Esophagus (tissue), 2 donors: ENCODE results near the gene MRPL55. TPM values are rescaled to one million over a fixed set of nuclear protein-coding genes. Genes with fewer than 3 reads are reported as not detected.

Experiments used
- H3K27ac ChIP-seq, 2 donors: one replicate each; pipeline ENCODE4 v1.5.1; 2013; ENCODE audit warnings: low read depth in 2 of 2, mild to moderate bottlenecking in 2 of 2, inconsistent platforms in 1 of 2, low read length in 1 of 2, moderate library complexity in 1 of 2
- H3K27me3 ChIP-seq, 2 donors: one replicate each; pipeline ENCODE4 v1.6.1; 2013; ENCODE audit warnings: low read length in 2 of 2, control low read depth in 1 of 2, mild to moderate bottlenecking in 1 of 2; ENCODE audit not compliant: insufficient read depth in 2 of 2, control insufficient read depth in 1 of 2
- H3K36me3 ChIP-seq, 2 donors: one replicate each; pipeline ENCODE4 v1.6.1; 2013; ENCODE audit warnings: low read length in 1 of 2; ENCODE audit not compliant: control insufficient read depth in 2 of 2, insufficient read depth in 2 of 2
- H3K4me1 ChIP-seq, 2 donors: one replicate each; pipeline ENCODE4 v1.6.1; 2013; ENCODE audit warnings: low read length in 1 of 2; ENCODE audit not compliant: control insufficient read depth in 2 of 2, insufficient read depth in 2 of 2
- H3K4me3 ChIP-seq, 2 donors: one replicate each; pipeline ENCODE4 v1.5.1; 2013; ENCODE audit warnings: low read length in 2 of 2, mild to moderate bottlenecking in 2 of 2, low read depth in 1 of 2, moderate library complexity in 1 of 2
- H3K9me3 ChIP-seq, 2 donors: one replicate each; pipeline ENCODE4 v1.6.1; 2013; ENCODE audit warnings: mild to moderate bottlenecking in 2 of 2, low read depth in 1 of 2, low read length in 1 of 2, moderate library complexity in 1 of 2; ENCODE audit not compliant: control insufficient read depth in 2 of 2, insufficient read depth in 1 of 2
- WGBS, 2 donors: extraction: QIAGEN DNeasy Blood & Tissue Kit; methylation state at CpG; one replicate each; pipeline ENCODE4 v1.1.7; 2013; 5-methylcytosine and 5-hydroxymethylcytosine counted together
- polyA plus RNA-seq, 2 donors: library from polyadenylated mRNA; stranded (reverse); fragments of 200-250 nt; gene quantifications; one replicate each; pipeline ENCODE4 v1.2.3, GENCODE V29; 2013
- donor health status: healthy with polysubstance abuse.
- donor health status: Bipolar disorder and iron deficiency.

Gene MRPL55
- polyA plus RNA-seq, 2 donors = 87.0 to 94.9 TPM

- WGBS, 2 donors = 63 to 67% methylated on average over 7 of the region's 7 CpGs
- Histone ChIP-seq H3K9me3 (no peaks in the 10 kb centered on the region), H3K27ac (no peak overlapping the region), H3K27me3 (no peaks in the 10 kb centered on the region), H3K4me1 (peaks cover 8% of the 10 kb centered on the region in 2 donors), H3K36me3 (peaks cover 7 to 23% of the 10 kb centered on the region in 2 donors), H3K4me3 (no peak overlapping the region)
These were observed 4.4 kb downstream of the MRPL55 start for GRCh38 chr1:228104526-228105269.

- H3K27ac ChIP-seq = peak within 1 kb of the TSS; percentile 92 to 99
- peak within 1 kb of the TSS; percentile 71 to 87 for H3K4me3 ChIP-seq
- 0% methylated on average over 77 to 104 of the region's 104 CpGs for WGBS, 2 donors
- H3K4me1 ChIP-seq = peaks cover 5 to 8% of the 10 kb centered on the region in 2 donors
- no peaks in the 10 kb centered on the region for H3K9me3 ChIP-seq
- H3K36me3 ChIP-seq = peaks cover 7 to 37% of the 10 kb centered on the region in 2 donors
- no peaks in the 10 kb centered on the region for H3K27me3 ChIP-seq
These were observed 6.1 kb downstream of the MRPL55 start, which contains the start of gene C1orf35 for GRCh38 chr1:228102791-228103620. Gene C1orf35, minus strand, starts transcription at chr1:228103325. Its CDS starts 98 bp downstream, at chr1:228103227.

GRCh38 chr1:228101994-228102790 lies 6.9 kb downstream of the MRPL55 start:
- peaks cover 7 to 40% of the 10 kb centered on the region in 2 donors for H3K36me3 ChIP-seq
- no peaks in the 10 kb centered on the region for H3K9me3 ChIP-seq
- H3K4me1 ChIP-seq = peaks cover 7 to 8% of the 10 kb centered on the region in 2 donors
- H3K27ac ChIP-seq = peak overlapping the region; percentile 92 to 99
- H3K4me3 ChIP-seq = peak overlapping the region; percentile 71 to 87
- WGBS, 2 donors = 3 to 4% methylated on average over 54 to 73 of the region's 73 CpGs
- no peaks in the 10 kb centered on the region for H3K27me3 ChIP-seq

- Histone ChIP-seq H3K4me1 (peaks cover 8 to 10% of the 10 kb centered on the region in 2 donors), H3K36me3 (peaks cover 7 to 44% of the 10 kb centered on the region in 2 donors), H3K9me3 (no peaks in the 10 kb centered on the region), H3K27me3 (no peaks in the 10 kb centered on the region), H3K27ac (peak overlapping the region in 1 of 2 donors; percentile 73), H3K4me3 (peak overlapping the region; percentile 71 to 87)
- 29 to 34% methylated on average over 15 of the region's 15 CpGs for WGBS, 2 donors
These were observed 7.5 kb downstream of the MRPL55 start for GRCh38 chr1:228101614-228101993.

DNA sequence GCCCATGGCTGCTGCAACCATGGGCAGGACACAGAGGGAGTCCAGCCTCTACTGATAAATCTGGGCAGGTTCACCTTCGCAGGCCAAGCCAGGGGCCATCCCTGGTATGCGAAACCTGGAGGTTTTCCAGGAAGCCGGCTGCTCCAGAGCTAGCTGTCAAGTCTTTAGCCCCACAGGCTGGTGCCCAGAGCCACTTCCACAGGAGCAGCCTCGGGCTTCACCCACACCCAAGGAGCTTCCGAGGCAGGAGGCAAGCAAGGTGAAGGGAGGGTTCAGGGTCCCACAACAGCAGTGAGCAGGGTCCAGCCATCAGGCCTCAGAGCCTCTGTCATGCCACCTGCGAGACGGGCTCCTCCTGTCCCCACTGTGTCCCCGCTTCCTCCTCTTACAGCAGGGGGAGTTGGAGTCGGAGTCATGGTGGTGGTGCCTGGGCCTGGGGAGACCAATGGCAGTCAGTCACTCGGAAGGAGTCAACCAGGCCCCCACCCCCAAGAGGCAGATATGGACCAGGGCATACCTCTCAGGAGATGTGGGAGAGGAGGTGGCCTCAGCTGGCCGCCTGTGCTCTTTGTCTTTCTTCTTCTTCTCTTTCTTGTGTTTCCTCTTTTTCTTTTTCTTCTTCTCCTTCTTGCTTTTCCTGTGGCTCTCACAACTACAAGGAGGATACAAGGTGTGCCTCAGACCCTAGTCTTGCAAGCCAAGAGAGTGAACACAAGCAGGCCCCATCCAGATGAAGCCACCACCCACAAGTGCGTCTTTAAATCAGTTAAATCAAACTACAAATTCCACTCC lies 8.1 kb downstream of the MRPL55 start:
- Histone ChIP-seq H3K4me1 (peaks cover 9 to 10% of the 10 kb centered on the region in 2 donors), H3K4me3 (no peak overlapping the region), H3K9me3 (no peaks in the 10 kb centered on the region), H3K27me3 (no peaks in the 10 kb centered on the region), H3K36me3 (peaks cover 5 to 42% of the 10 kb centered on the region in 2 donors), H3K27ac (peak overlapping the region in 1 of 2 donors; percentile 73)
- WGBS, 2 donors = 72 to 74% methylated on average over 12 of the region's 12 CpGs

DNA sequence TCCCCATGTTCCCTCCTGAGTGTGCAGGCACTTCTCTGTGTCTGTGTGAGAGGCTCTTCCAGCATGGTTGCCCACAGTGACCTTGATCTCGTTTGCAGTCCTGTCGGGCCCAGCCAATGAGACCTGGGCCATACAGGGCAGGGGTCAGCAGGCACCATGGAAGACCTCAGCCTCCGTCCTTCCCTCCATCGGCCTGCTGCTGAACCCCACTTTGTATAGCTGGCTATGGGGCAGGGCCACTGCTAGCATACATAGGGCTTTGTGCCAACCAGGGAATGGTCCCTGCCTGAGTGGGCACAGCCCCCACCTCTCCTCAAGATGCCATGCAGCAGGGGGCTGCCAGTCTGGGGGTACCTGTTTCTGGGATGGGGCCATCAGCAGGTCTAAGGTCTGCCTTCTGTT lies 9.8 kb downstream of the MRPL55 start:
- H3K36me3 ChIP-seq = peaks cover 4 to 40% of the 10 kb centered on the region in 2 donors
- no peaks in the 10 kb centered on the region for H3K27me3 ChIP-seq
- peaks cover 11 to 12% of the 10 kb centered on the region in 2 donors for H3K4me1 ChIP-seq
- no peak overlapping the region for H3K27ac ChIP-seq
- 67 to 70% methylated on average over 4 of the region's 4 CpGs for WGBS, 2 donors
- peaks cover 3 to 4% of the 10 kb centered on the region in 2 donors for H3K9me3 ChIP-seq
- H3K4me3 ChIP-seq = no peak overlapping the region

DNA sequence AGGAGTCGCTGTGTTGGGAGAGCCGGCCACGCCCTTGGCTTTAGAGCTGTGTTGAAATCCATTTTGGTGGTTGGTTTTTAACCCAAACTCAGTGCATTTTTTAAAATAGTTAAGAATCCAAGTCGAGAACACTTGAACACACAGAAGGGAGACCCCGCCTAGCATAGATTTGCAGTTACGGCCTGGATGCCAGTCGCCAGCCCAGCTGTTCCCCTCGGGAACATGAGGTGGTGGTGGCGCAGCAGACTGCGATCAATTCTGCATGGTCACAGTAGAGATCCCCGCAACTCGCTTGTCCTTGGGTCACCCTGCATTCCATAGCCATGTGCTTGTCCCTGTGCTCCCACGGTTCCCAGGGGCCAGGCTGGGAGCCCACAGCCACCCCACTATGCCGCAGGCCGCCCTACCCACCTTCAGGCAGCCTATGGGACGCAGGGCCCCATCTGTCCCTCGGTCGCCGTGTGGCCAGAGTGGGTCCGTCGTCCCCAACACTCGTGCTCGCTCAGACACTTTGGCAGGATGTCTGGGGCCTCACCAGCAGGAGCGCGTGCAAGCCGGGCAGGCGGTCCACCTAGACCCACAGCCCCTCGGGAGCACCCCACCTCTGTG lies 10.7 kb downstream of the MRPL55 start:
- Histone ChIP-seq H3K4me1 (peaks cover 12 to 14% of the 10 kb centered on the region in 2 donors), H3K27ac (no peak overlapping the region), H3K4me3 (no peak overlapping the region), H3K36me3 (peaks cover 4 to 40% of the 10 kb centered on the region in 2 donors), H3K27me3 (no peaks in the 10 kb centered on the region), H3K9me3 (peaks cover 3 to 4% of the 10 kb centered on the region in 2 donors)
- WGBS, 2 donors = 86 to 89% methylated on average over 25 to 28 of the region's 28 CpGs

GRCh38 chr1:228097333-228098081 lies 11.6 kb downstream of the MRPL55 start:
- Histone ChIP-seq H3K4me1 (peaks cover 14 to 21% of the 10 kb centered on the region in 2 donors), H3K27ac (no peak overlapping the region), H3K4me3 (no peak overlapping the region), H3K9me3 (peaks cover 3 to 4% of the 10 kb centered on the region in 2 donors), H3K36me3 (peaks cover 4 to 40% of the 10 kb centered on the region in 2 donors), H3K27me3 (no peaks in the 10 kb centered on the region)
- WGBS, 2 donors = 88 to 89% methylated on average over 34 of the region's 34 CpGs
